Ovary (tissue), 9 donors: ENCODE data around the gene LDLRAD2. TPM values are rescaled to one million over a fixed set of nuclear protein-coding genes. Genes with fewer than 3 reads are reported as not detected.

Experiments used
- DNase-seq, 5 donors: peaks; one replicate each; pipeline ENCODE4 v3.0.0-alpha.2; 2019 to 2020
- H3K27ac ChIP-seq, 2 donors: fragments of 200-600 bp; one replicate each; pipeline versions ENCODE4 v1.5.1 to v1.8.0; 2019 to 2022
- H3K27me3 ChIP-seq: fragments of 200-600 bp; one replicate; pipeline ENCODE4 v1.8.0; 2022
- H3K36me3 ChIP-seq: fragments of 200-600 bp; sonication (generic); one replicate; pipeline ENCODE4 v1.5.1; 2019
- H3K4me1 ChIP-seq: one replicate; pipeline ENCODE4 v1.8.1; 2013; ENCODE audit warnings: mild to moderate bottlenecking, moderate library complexity; ENCODE audit not compliant: insufficient read depth
- H3K4me3 ChIP-seq: fragments of 200-600 bp; sonication (generic); one replicate; pipeline ENCODE4 v1.5.1; 2017
- H3K9me3 ChIP-seq, 2 donors: fragments of 200-600 bp in 1 of 2; sonication (generic) in 1 of 2; one replicate each; pipeline versions ENCODE4 v1.5.1 to v1.8.1; 2013 to 2019; ENCODE audit warnings: mild to moderate bottlenecking in 1 of 2, moderate library complexity in 1 of 2
- EP300 ChIP-seq: sonication (generic); formaldehyde crosslinking; IDR thresholded peaks from one replicate; pipeline ENCODE4 v1.6.1; 2017; ENCODE audit warnings: antibody characterized with exemption
- POLR2A ChIP-seq: fragments of 450-650 bp; IDR thresholded peaks from one replicate; pipeline ENCODE4 v1.6.1; 2017; ENCODE audit warnings: antibody characterized with exemption, mild to moderate bottlenecking, moderate library complexity
- WGBS, 3 donors: extraction: QIAGEN DNeasy Blood & Tissue Kit in 1 of 3; methylation state at CpG; one replicate each; pipeline versions ENCODE4 v1.1.5 to v1.1.7; 2013 to 2017; 5-methylcytosine and 5-hydroxymethylcytosine counted together
- intact Hi-C, 4 donors: fragments of 100-400 bp; cut with DNase I; formaldehyde crosslinking; loops; one replicate each; pipeline versions ENCODE4 v1.11.0 to v1.15.1; 2022 to 2023
- polyA plus RNA-seq, 2 donors: library from polyadenylated mRNA; stranded (reverse); fragments of 200-250 nt in 1 of 2; fragments of 350-450 nt in 1 of 2; fragmentation: Illumina TruSeq in 1 of 2; extraction: RNeasy Lipid Tissue Mini Kit (QIAGEN cat#74804) in 1 of 2; gene quantifications; one replicate each; pipeline ENCODE4 v1.2.3, GENCODE V29; 2013 to 2014
- total RNA-seq, 7 donors: library from RNA; depleted of rRNA in 2 of 7; stranded (reverse); fragments of >200 nt in 2 of 7; fragmentation: NEBNext Ultra II Directional in 3 of 7; extraction: Animal tissue kit (Norgen Biotek cat#: 25700) in 3 of 7; gene quantifications; one replicate each; pipeline versions ENCODE4 v1.1.0 to v1.2.4, GENCODE V29; 2016 to 2023
- TF ChIP-seq, protein P1 (sequence below), 3 donors: fragments of 450-650 bp in 2 of 3; fragments of 200-600 bp in 1 of 3; IDR thresholded peaks; one replicate each; pipeline versions ENCODE4 v1.5.1 to v1.8.0; 2016 to 2022; ENCODE audit warnings: antibody characterized with exemption in 3 of 3, mild to moderate bottlenecking in 1 of 3
- donor health status: DM: no; HTN: no; CAD: no; lungs with moderate emphysema.
- donor health status: DM: no; HTN: no; CAD: no.
- donor health status: Bipolar disorder and iron deficiency.
- donor health status: DM: yes; HTN: yes; CAD: no.
- donor health status: DM: no; HTN: no; CAD: no.
- donor health status: DM: yes; HTN: yes; CAD: no.

LDLRAD2 gene
- total and polyA plus RNA-seq, 9 donors = 0.07 to 0.88 (median 0.23) TPM; not detected in 2

GRCh38 chr1:21848524-21849174 lies 36.6 kb downstream of the LDLRAD2 start:
- Histone ChIP-seq H3K27ac (no peak overlapping the region), H3K27me3 (no peaks in the 10 kb centered on the region), H3K4me3 (no peak overlapping the region), H3K9me3 (no peaks in the 10 kb centered on the region), H3K4me1 (no peaks in the 10 kb centered on the region), H3K36me3 (no peaks in the 10 kb centered on the region)
- TF ChIP-seq POLR2A = no peak
- TF ChIP-seq, protein P1, sequence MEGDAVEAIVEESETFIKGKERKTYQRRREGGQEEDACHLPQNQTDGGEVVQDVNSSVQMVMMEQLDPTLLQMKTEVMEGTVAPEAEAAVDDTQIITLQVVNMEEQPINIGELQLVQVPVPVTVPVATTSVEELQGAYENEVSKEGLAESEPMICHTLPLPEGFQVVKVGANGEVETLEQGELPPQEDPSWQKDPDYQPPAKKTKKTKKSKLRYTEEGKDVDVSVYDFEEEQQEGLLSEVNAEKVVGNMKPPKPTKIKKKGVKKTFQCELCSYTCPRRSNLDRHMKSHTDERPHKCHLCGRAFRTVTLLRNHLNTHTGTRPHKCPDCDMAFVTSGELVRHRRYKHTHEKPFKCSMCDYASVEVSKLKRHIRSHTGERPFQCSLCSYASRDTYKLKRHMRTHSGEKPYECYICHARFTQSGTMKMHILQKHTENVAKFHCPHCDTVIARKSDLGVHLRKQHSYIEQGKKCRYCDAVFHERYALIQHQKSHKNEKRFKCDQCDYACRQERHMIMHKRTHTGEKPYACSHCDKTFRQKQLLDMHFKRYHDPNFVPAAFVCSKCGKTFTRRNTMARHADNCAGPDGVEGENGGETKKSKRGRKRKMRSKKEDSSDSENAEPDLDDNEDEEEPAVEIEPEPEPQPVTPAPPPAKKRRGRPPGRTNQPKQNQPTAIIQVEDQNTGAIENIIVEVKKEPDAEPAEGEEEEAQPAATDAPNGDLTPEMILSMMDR (IDR thresholded peaks at IDR 0.05) = no peak
- 89 to 92% (median 92%) methylated on average over 12 to 17 of the region's 17 CpGs for WGBS, 3 donors
- DNase-seq = no peak
- intact Hi-C loops = no loop called here

DNA sequence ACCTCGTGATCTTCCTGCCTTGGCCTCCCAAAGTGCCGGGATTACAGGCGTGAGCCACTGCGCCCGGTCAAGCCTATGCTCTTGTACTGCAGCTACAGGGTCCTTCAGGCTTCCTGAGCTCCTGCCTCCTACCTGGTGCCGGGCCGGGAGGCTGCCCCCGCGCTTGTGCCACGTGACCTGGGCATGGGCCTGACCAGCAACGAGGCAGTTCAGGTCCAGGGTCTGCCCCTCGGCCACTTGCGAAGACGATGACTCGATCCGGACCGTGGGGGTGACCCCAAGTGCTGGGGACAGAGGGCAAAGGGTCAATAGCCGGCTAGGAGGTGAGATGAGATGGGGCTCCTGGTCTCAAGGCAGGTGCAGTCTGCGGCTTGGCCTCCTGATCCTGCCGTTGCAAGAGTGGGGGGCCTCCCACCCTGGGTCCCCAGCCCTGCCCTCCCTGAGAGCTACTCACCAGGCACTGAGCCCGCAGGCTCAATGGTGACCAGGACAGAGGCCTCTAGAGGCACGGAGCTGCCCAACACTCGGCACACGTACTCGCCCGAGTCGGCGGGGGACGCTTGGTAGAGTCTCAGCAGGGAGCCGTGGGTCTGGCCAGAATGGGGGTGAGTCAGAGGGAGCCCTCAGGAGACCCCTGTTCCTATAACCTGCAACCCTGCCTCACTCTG lies 38.0 kb downstream of the LDLRAD2 start:
- intact Hi-C loops = no loop called here
- 89 to 92% (median 90%) methylated on average over 27 to 30 of the region's 30 CpGs for WGBS, 3 donors
- DNase-seq = no peak
- Histone ChIP-seq H3K9me3 (no peaks in the 10 kb centered on the region), H3K27ac (no peak overlapping the region), H3K36me3 (no peaks in the 10 kb centered on the region), H3K27me3 (no peaks in the 10 kb centered on the region), H3K4me1 (no peaks in the 10 kb centered on the region), H3K4me3 (no peak overlapping the region)
- TF ChIP-seq, protein P1 (IDR thresholded peaks at IDR 0.05) = no peak
- no peak for TF ChIP-seq EP300
- no peak for TF ChIP-seq POLR2A

GRCh38 chr1:21851430-21852250 lies 39.6 kb downstream of the LDLRAD2 start:
- no peak overlapping the region for H3K4me3 ChIP-seq
- H3K27me3 ChIP-seq = no peaks in the 10 kb centered on the region
- H3K9me3 ChIP-seq = no peaks in the 10 kb centered on the region
- no peaks in the 10 kb centered on the region for H3K36me3 ChIP-seq
- TF ChIP-seq POLR2A = no peak
- TF ChIP-seq EP300 = no peak
- TF ChIP-seq, protein P1 (IDR thresholded peaks at IDR 0.05) = no peak
- intact Hi-C loops = no loop called here
- H3K4me1 ChIP-seq = no peaks in the 10 kb centered on the region
- WGBS, 3 donors = 89 to 91% (median 91%) methylated on average over 33 of the region's 33 CpGs
- H3K27ac ChIP-seq = no peak overlapping the region
- no peak for DNase-seq

GRCh38 chr1:21852282-21853130 lies 40.4 kb downstream of the LDLRAD2 start:
- TF ChIP-seq POLR2A (no peak), EP300 (no peak)
- TF ChIP-seq, protein P1 (IDR thresholded peaks at IDR 0.05) = no peak
- intact Hi-C loops = no loop called here
- Histone ChIP-seq H3K4me1 (no peaks in the 10 kb centered on the region), H3K27ac (no peak overlapping the region), H3K27me3 (no peaks in the 10 kb centered on the region), H3K36me3 (no peaks in the 10 kb centered on the region), H3K4me3 (no peak overlapping the region), H3K9me3 (no peaks in the 10 kb centered on the region)
- WGBS, 3 donors = 87 to 89% (median 87%) methylated on average over 17 to 29 of the region's 29 CpGs
- DNase-seq = no peak
